Raji (cell line): ENCODE data around the gene DAB1.

Experiments
- POLR2A ChIP-seq: IDR thresholded peaks from 2 replicates; pipeline ENCODE4 v1.6.1; 2011; ENCODE audit warnings: low read depth, low read length, control low read depth; ENCODE audit not compliant: insufficient read depth

DAB1 gene

DNA sequence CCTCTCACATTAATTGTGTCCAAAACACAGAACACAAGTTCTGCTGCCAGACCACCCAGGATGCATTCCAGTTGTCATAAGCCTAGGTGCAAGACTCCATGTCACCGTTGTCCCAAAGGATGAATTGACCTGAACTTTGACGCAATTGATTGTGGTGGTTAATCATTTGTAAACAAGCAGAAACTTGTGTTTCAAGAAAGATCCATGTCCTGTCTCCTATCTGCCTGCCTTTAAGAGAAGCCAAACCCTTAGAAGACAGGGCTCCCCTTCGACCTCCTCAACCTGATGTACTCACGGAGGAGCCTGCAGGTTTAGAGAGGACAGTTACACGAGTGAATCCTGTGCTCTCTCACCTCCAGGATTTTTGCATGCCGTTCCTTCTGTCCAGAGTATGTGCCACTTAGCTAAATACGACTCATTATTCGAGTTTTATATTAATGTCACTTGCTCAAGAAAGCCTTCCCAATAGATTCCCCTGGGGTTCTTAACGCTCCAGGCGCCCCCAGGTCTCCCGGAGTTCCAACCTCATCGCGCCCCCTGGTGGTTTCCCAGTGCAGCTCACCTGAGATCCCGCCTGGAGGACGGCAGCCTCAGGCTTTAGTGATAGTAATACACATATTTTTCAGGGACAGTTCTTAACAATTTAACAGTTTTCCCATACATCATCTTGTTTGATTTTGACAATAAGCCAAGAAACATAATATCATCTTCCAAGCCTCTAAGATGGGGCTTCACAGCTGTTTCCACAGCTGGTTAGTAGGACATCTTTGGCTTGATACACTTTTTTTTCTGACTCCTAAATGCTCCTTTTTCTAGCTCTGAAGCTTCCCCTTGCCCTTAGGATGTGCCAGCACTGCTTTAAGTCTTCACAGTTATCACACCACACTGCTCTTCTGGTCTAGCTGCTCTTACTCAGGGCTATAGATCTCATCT lies 455.7 kb downstream of the DAB1 start:
- no peak for TF ChIP-seq POLR2A

DNA sequence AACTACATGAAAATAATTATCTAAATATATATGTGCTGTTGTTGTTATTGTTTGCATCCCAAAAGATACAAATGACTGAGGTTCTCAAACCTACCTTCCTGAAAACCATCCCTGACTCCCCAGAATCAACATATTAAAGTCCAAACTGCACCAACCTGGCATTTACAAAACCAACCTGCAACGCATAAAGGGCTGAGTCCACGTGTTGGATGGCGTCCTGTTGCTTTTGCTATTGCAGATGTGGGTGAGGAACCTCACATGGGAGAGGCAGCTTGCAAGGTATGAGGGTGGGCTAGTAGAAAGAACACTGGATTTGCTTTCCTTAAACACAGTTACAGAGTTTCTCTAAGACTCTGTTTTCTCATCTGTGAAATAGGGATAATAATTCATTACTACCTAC lies 456.5 kb downstream of the DAB1 start:
- no peak for TF ChIP-seq POLR2A

DNA sequence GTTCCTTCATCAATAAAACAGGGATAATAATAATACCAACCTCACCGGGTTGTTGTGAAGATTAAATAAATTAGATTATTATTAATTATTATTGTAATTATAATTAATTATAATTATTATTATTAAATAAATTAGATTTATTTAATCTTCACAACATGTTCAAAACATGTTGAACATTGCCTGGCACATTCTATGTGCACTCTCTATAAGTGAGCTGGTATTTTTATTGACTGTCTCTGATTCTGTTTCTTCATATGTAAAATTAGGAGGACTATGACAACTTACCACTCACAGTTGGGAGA lies 457.2 kb downstream of the DAB1 start:
- TF ChIP-seq POLR2A: no peak

DNA sequence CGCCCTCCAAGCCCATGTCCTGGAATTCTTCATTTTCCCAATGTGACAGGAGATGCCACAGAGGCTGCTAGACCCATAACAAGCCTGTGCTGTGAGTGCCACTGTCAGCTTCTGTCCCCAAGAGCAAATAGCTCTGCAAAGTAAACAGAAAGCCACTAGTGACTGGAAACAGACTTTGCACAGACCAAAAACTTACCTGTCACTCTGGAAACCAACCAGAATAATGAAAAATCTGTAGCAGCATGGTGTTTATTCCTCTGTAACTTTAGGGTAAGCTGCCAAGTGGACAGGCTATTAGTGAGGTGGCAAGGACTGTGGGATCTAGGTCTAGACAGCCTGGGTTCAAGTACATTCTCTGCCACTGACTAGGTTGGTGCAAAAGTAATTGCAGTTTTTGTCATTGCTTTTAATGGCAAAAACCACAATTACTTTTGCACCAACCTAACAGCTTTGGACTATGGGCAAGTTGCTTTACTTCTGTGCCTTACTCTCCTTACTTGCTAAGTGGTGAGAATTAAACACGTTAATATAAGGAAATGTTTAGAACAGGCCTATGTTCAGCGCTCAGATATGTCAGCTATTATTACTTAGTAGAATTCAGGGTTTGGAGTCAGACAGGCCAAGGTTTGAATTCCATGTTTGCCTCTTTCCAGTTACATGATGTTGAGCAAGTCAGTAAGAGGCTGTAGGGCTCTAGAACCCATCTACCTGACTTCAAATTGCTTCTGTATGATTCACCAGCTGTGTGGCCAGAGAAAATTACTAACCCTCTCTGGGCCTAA lies 457.8 kb downstream of the DAB1 start, which contains the start of gene C8B:
Gene C8B (minus strand): TSS at position 100 of the 782 bp plus-strand sequence. CDS start 67 bp downstream, at position 33.
- no peak for TF ChIP-seq POLR2A

DNA sequence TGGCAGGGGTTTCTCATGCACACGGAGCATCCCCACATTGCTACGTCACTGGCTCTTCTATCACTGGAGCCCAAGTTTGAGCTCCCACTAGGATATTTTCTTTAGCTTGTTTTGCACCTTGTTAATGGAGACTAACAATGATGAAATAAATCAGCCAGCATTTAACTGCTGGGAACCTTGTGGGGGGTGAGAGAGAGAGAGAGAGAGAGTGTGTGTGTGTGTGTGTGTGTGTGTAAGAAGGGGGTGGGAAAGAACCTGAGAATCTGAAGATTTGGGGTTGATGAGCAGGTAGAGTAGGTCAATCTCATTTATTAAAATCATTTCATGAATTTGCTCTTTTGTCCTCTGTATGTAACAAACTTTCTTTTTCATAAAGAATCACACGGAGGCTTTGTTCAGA lies 458.7 kb downstream of the DAB1 start:
- TF ChIP-seq POLR2A: no peak

DNA sequence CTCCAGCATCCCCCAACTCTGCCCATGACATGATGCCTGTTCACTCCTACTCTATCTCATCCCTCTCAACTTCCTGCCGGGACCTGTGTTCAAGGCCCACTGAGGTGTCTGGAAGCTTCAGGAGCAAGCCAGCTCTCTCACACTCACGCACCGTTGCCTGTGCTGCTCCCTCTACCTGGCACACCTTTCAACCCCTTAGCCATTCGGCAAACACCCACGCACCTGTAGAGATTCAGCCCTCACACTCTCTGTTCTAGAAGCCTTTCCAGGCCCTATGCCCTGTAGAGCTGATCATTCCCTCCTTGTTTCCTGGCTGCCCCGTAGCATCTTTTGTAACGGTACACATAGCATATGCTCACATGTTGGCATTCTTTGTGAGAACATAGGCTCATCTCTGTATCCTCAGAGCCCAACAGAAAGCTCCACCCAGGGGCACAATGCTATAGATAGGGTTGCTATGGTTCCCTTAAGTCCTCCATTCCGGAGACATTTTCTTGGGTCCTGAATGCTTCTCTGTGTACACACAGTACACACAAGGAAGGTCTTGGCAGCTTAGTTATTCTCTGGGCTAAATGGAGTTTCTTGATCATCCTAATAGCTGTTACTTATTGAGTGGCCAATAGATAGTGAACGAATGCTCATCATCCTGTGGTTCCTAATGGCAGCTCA lies 459.4 kb downstream of the DAB1 start:
- TF ChIP-seq POLR2A: no peak

DNA sequence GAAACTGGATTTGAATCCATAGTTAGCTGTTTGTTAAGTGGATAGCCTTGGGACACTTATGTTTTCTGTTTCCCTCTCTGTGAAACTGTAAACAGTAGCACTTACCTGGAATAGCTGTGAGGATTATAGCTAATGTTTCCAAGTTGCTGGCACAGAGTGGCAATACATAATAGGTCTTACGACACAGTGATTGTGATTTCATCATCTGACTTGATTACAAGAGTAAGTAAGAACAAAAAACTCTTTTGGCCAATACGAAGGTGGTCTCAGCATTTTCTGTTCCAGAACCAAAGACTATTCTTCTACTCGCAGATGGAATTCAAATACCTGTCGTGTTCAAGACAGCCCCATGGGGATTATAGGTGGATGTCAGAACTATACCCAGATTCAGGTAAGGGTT lies 460.2 kb downstream of the DAB1 start:
- TF ChIP-seq POLR2A: no peak

DNA sequence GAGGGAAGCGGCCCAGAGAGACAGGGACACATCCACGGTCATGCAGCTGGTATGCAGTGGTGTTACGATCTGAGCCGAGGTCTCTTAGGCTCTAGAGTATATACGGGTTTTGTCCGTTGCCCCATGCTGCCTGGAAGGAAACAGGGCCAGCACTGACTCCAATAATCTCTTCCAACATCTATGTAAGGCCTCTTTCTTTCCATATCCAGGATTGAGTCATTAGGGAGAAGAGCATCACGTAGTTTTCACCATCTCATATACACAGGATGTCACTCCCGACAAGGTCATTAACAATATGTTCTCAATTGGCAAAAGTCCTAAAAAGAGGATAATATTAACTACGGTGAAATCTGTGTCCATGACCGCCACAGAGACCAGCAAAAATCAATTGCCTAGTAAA lies 462.4 kb downstream of the DAB1 start:
- no peak for TF ChIP-seq POLR2A

DNA sequence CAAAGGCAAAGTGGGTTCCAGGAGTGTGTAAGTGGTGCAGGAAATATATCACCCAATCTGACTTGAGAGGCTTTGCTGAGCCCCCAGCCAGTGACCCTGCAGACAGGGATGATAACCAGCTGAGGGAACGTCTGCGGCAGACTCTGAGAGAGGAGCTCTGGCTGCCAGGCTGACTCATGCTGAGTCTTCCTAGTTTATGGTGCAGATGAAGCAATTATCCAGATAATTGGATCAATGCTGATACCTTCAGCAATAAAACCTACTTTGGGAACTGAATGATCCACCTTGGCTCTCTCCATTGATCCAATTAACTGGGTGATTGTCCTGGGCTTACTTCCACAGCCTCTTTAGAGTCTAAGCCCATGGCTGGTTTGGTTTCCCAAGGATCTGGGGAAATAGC lies 465.3 kb downstream of the DAB1 start:
- TF ChIP-seq POLR2A: no peak

DNA sequence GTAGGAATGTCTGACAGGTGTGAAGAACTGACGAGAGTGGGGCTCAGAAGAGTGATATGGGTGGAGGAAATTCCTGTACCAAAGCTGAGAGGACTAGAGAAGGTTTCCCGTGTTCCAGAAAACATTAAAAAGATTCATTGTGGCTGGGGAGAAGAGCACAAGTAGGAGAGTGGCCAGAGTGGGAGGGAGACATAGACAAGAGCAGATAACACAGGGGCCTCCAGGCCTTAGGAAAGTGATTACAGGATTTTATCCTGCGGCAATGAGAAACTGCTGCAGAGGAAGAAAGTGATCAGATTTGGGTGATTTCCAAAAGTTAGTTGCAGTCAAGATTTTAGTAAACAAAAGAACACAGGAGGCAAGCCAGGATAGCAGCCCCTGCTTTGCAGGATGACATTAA lies 465.9 kb downstream of the DAB1 start:
- TF ChIP-seq POLR2A: no peak

DNA sequence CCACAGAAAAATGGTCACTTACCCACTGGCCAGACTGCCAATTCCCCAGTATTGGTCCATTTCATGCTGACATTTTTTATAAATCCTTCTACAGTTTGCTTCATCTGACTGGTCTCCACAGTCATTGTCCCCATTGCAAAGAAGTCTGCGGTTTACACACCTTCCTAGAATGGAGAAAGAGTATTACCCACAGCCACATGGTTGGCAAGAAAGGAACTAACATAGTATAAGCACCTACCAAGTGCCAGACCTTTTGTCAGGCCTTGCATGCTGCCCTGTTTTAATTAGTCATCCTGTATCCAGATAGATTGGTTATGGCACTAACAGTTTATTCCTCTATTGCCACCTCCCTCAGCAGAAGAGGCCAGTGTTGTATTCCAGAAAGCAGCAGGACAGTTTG lies 469.2 kb downstream of the DAB1 start:
- no peak for TF ChIP-seq POLR2A

DNA sequence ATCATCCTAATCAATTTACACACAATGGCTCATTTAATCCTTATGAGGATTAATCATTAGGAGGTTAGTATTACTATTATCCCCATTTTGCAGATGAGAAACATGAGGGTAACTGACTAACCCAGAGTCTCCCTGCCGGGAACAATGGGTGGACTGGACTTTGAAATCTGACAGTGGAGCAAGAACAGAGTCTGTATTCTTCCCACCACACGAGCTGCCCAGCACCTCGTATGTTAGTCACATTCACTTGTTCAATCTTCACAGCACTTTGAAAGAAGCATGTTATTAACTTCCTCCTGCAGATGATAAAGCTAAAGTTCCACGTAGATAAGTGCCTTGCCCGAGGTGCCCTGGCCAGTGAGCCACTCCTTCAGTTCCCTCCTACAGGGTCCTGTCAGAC lies 470.5 kb downstream of the DAB1 start:
- no peak for TF ChIP-seq POLR2A

DNA sequence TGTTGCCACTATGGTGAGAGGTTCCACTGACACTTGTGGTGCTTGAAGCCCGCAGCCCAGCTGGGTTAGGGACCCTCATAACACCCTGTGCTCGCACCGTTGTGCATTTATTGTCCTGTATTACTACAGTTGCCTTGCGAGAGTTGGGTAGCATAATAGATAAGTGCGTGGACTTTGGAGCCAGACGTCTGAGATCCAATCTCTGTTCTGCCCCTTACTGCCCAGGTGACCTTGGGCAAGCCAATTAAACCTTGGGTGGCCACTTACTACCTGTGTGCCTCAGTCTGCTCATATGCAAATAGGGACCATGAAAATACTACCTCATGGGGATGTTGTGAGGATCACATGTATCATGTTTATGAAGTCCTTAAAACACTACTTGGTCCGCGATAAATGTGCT lies 471.4 kb downstream of the DAB1 start:
- no peak for TF ChIP-seq POLR2A

DNA sequence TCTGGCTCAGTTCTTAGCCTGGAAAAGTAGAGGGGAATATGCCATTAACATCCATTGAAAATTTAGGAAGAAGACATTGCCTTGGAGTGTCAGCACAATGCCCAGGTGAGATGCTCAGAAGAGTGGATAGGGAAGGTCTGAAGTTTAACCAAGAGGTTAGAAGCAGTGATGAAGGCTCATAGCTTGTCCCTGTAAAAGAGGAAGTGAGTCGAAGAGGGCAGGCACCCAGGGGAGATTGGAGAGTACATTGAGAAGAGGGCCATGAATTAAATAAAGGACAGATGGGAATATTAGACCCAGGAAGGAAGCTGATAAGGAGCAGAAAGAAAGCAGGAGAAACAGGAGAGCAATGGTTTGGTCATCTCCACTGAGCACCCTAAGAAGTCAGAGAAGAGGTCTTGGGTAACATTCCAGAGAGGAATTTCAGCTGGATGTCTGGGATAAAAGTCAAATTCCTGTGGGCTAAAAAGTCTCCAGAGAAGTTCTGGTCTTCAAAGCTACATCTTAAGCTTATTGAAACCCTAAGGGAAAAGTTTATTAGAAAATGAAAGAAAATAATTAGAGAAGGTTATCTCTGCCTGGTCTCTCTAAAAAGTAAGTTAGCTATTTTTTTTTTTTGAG lies 475.3 kb downstream of the DAB1 start:
- TF ChIP-seq POLR2A: no peak
